Measurements from ENCODE around the gene EHMT1. TPM values are rescaled to one million over a fixed set of nuclear protein-coding genes. Genes with fewer than 3 reads are reported as not detected.

Gene EHMT1
- total and polyA plus RNA-seq, 2 of the 8 experiments (the other 6 are each of a cell fraction or from before 2014, with no cell fraction given) = 95.7 to 163 TPM

- POLR2A ChIA-PET (ENCODE audit: partially characterized antibody) = interaction anchor here (0.6 to 3.5 kb wide), 23 partner anchors 8 to 170 kb away, joined by 3 to 25 read pairs (median 5); partner anchors contain the start of genes ARRDC1, DPH7, PNPLA7 and ZMYND19
- Histone ChIP-seq H2AFZ (ENCODE audit: low read length) (no peak overlapping the region), H3K4me3 (ENCODE audit: extremely low read depth in 1 of 4, insufficient read depth in 2 of 4, low read depth in 3 of 4, low read length in 4 of 4) (peak overlapping the region; percentile 83 to 99 (median 92))
- no peak for TF ChIP-seq EGR1 (IDR thresholded peaks at IDR 0.05; ENCODE audit: borderline replicate concordance, low read depth, low read length)
- TF ChIP-seq SAP30 (IDR thresholded peaks at IDR 0.05; ENCODE audit: insufficient read depth, insufficient replicate concordance, low read length) = peak; percentile 49
- TF ChIP-seq KDM5A (IDR thresholded peaks at IDR 0.05; ENCODE audit: low read length) = no peak
- TF ChIP-seq TAF1 (IDR thresholded peaks at IDR 0.05; ENCODE audit: low read depth, low read length) = no peak
- TF ChIP-seq SP1 (IDR thresholded peaks at IDR 0.05; ENCODE audit: low read depth, low read length) = no peak
- no peak for TF ChIP-seq GABPA (IDR thresholded peaks at IDR 0.05; ENCODE audit: borderline replicate concordance, insufficient read depth, low read length)
- TF ChIP-seq POLR2A (IDR thresholded peaks at IDR 0.05; ENCODE audit: control extremely low read depth in 1 of 2, low read depth in 2 of 2, low read length in 2 of 2) = 0 out of 3 replicates have a peak, but pooled peaks of 1 of the 2 experiments have one; percentile 34
- TF ChIP-seq PHF8 (conservative IDR thresholded peaks at IDR 0.05; ENCODE audit: low read depth, low read length) = no peak
- no peak for TF ChIP-seq EP300 (IDR thresholded peaks at IDR 0.05; ENCODE audit: borderline replicate concordance in 1 of 2, low read depth in 2 of 2, low read length in 2 of 2)
- no peak for TF ChIP-seq CEBPB (IDR thresholded peaks at IDR 0.05; ENCODE audit: low read depth, low read length)
- no peak for TF ChIP-seq CHD1 (IDR thresholded peaks at IDR 0.05; ENCODE audit: low read depth, low read length)
These were observed 639 bp downstream of the EHMT1 start for GRCh38 chr9:137619240-137620047.

More at GRCh38 chr9:137619240-137620047, 639 bp downstream of the EHMT1 start:
- Histone ChIP-seq H2BK5ac (ENCODE audit: low read depth, low read length) (no peak overlapping the region), H3K14ac (ENCODE audit: insufficient read length) (no peak overlapping the region), H3K9ac (replicated peaks in 1 of 4; ENCODE audit: extremely low read depth in 1 of 4, low read depth in 3 of 4, low read length in 3 of 4) (peak overlapping the region; percentile 81 to 92 (median 88)), H3K27ac (ENCODE audit: low read depth, low read length) (peak overlapping the region; percentile 73; the same call in 1 of the 2 replicates), H4K20me1 (replicated peaks in 1 of 2; ENCODE audit: control insufficient read depth in 1 of 2, insufficient read depth in 2 of 2, low read length in 2 of 2) (peaks cover 4 to 25% of the 10 kb centered on the region in 2 experiments), H3K4ac (replicated peaks; ENCODE audit: insufficient read length, low read depth, low read length) (peak overlapping the region; percentile 24), H4K5ac (ENCODE audit: insufficient read length, low read depth, low read length) (peak overlapping the region; percentile 62), H2BK12ac (ENCODE audit: low read depth, low read length) (0 out of 2 replicates have a peak overlapping the region, but pooled peaks have one; percentile 71), H2AK5ac (ENCODE audit: low read depth, low read length) (0 out of 2 replicates have a peak overlapping the region, but pooled peaks have one; percentile 32), H4K91ac (replicated peaks; ENCODE audit: insufficient read length, low read length) (peak overlapping the region; percentile 75), H3K79me1 (ENCODE audit: low read depth, low read length) (peaks cover 13% of the 10 kb centered on the region), H3K79me2 (ENCODE audit: control insufficient read depth in 1 of 2, insufficient read depth in 2 of 2, low read length in 2 of 2) (peaks cover 41 to 68% of the 10 kb centered on the region in 2 experiments), H3K23ac (ENCODE audit: insufficient read length) (no peak overlapping the region), H3K4me2 (ENCODE audit: insufficient read depth in 1 of 2, low read depth in 2 of 2, low read length in 2 of 2) (peak overlapping the region; percentile 89 to 97), H4K8ac (ENCODE audit: extremely low read depth, insufficient read depth, low read length) (peak overlapping the region; percentile 86; the same call in 1 of the 2 replicates), H3K9me3 (ENCODE audit: insufficient read depth in 2 of 2, low read depth in 1 of 2, low read length in 1 of 2) (no peaks in the 10 kb centered on the region), H2BK120ac (replicated peaks; ENCODE audit: low read depth, low read length) (no peak overlapping the region), H3K4me1 (replicated peaks in 1 of 4; ENCODE audit: control insufficient read depth in 3 of 4, insufficient read depth in 4 of 4, low read length in 3 of 4) (peaks cover 0 to 9% (median 5%) of the 10 kb centered on the region in 4 experiments; a peak in 5 of 7 replicates), H3K56ac (replicated peaks; ENCODE audit: insufficient read length, low read depth, low read length) (peak overlapping the region; percentile 82), H2BK20ac (ENCODE audit: low read length) (no peak overlapping the region), H3K23me2 (ENCODE audit: low read depth, low read length) (peaks cover 4% of the 10 kb centered on the region; the same call in 1 of the 2 replicates), H3K27me3 (replicated peaks in 1 of 4; ENCODE audit: control insufficient read depth in 3 of 4, extremely low read depth in 1 of 4, insufficient read depth in 3 of 4, low read length in 3 of 4) (no peaks in the 10 kb centered on the region), H3K18ac (ENCODE audit: extremely low read depth, low read length) (peak overlapping the region; percentile 3; the same call in 1 of the 2 replicates), H3K36me3 (ENCODE audit: control insufficient read depth in 2 of 4, insufficient read depth in 4 of 4, low read length in 3 of 4) (peaks cover 5 to 17% (median 11%) of the 10 kb centered on the region in 4 experiments; a peak in 6 of 8 replicates), H2BK15ac (ENCODE audit: low read length) (no peak overlapping the region)
- CTCF ChIA-PET (ENCODE audit: partially characterized antibody) = interaction anchor here (0.6 to 2.8 kb wide), 8 partner anchors 11 to 76 kb away, joined by 4 to 15 read pairs (median 4); no protein-coding TSS in a partner anchor
- DNase-seq (ENCODE audit: low read depth in 1 of 2, low spot score in 2 of 2) (no peak), FAIRE-seq (no peak)
- WGBS, 2 experiments (ENCODE audit: extremely low coverage in 1 of 2, insufficient coverage in 1 of 2, insufficient read length in 1 of 2, insufficient replicate concordance in 2 of 2, low coverage in 1 of 2, low lambda C conversion rate in 2 of 2, missing lambda C conversion rate in 1 of 2) = 7% methylated on average over 27 of the region's 58 CpGs; no CpG with 5 or more reads in 1 of the 2 experiments

All from H1 (cell line).